ENCODE results near the gene PRTFDC1. TPM values are rescaled to one million over a fixed set of nuclear protein-coding genes. Genes with fewer than 3 reads are reported as not detected.

The PRTFDC1 gene
- total RNA-seq, 1 donor from 2014 or later: 1.5 TPM

- no peak for DNase-seq
- no peak overlapping the region for H3K27ac ChIP-seq (replicated peaks)
- intact Hi-C loops (cut with micrococcal nuclease): no loop called here
- no peaks in the 10 kb centered on the region for H3K27me3 ChIP-seq (ENCODE audit: low read depth)
- no peaks in the 10 kb centered on the region for H3K4me1 ChIP-seq
- no peaks in the 10 kb centered on the region for H3K9me3 ChIP-seq (replicated peaks)
- H3K4me3 ChIP-seq: no peak overlapping the region
- TF ChIP-seq, protein P1, sequence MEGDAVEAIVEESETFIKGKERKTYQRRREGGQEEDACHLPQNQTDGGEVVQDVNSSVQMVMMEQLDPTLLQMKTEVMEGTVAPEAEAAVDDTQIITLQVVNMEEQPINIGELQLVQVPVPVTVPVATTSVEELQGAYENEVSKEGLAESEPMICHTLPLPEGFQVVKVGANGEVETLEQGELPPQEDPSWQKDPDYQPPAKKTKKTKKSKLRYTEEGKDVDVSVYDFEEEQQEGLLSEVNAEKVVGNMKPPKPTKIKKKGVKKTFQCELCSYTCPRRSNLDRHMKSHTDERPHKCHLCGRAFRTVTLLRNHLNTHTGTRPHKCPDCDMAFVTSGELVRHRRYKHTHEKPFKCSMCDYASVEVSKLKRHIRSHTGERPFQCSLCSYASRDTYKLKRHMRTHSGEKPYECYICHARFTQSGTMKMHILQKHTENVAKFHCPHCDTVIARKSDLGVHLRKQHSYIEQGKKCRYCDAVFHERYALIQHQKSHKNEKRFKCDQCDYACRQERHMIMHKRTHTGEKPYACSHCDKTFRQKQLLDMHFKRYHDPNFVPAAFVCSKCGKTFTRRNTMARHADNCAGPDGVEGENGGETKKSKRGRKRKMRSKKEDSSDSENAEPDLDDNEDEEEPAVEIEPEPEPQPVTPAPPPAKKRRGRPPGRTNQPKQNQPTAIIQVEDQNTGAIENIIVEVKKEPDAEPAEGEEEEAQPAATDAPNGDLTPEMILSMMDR (IDR thresholded peaks at IDR 0.05; ENCODE audit: borderline replicate concordance): no peak
- no peaks in the 10 kb centered on the region for H3K36me3 ChIP-seq
Measured at GRCh38 chr10:24938525-24938924, 13.9 kb downstream of the PRTFDC1 start.

DNA sequence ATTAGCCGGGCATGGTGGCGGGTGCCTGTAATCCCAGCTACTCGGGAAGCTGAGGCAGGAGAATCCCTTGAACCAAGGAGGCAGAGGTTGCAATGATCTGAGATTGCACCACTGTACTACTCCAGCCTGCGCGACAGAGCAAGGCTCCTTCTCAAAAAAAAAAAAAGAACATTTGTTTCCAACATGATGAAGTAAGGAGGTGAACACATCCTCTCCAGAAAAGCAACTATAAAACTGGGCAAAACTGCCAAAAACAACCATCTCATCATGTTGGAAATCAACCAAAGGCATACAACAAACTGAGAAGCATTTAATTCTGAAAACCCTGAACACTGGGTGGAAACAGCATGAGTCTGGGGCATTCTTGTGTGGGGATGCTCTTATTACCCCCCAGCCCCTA is 14.3 kb downstream of the PRTFDC1 start:
- Histone ChIP-seq H3K4me3 (no peak overlapping the region), H3K36me3 (no peaks in the 10 kb centered on the region), H3K9me3 (replicated peaks) (no peaks in the 10 kb centered on the region), H3K27ac (replicated peaks) (no peak overlapping the region), H3K27me3 (ENCODE audit: low read depth) (no peaks in the 10 kb centered on the region), H3K4me1 (no peaks in the 10 kb centered on the region)
- TF ChIP-seq, protein P1 (IDR thresholded peaks at IDR 0.05; ENCODE audit: borderline replicate concordance): no peak
- DNase-seq: no peak
- intact Hi-C loops (cut with micrococcal nuclease): no loop called here

GRCh38 chr10:24935504-24936292 is 16.7 kb downstream of the PRTFDC1 start:
- Histone ChIP-seq H3K27me3 (ENCODE audit: low read depth) (no peaks in the 10 kb centered on the region), H3K27ac (replicated peaks) (no peak overlapping the region), H3K9me3 (replicated peaks) (no peaks in the 10 kb centered on the region), H3K36me3 (no peaks in the 10 kb centered on the region), H3K4me3 (no peak overlapping the region), H3K4me1 (no peaks in the 10 kb centered on the region)
- TF ChIP-seq, protein P1 (IDR thresholded peaks at IDR 0.05; ENCODE audit: borderline replicate concordance): no peak
- no peak for DNase-seq
- intact Hi-C loops (cut with micrococcal nuclease): no loop called here

- H3K4me1 ChIP-seq: peaks cover 13% of the 10 kb centered on the region
- TF ChIP-seq, protein P1 (IDR thresholded peaks at IDR 0.05; ENCODE audit: borderline replicate concordance): no peak
- no peak for DNase-seq
- no peaks in the 10 kb centered on the region for H3K36me3 ChIP-seq
- no peaks in the 10 kb centered on the region for H3K27me3 ChIP-seq (ENCODE audit: low read depth)
- no peak overlapping the region for H3K27ac ChIP-seq (replicated peaks)
- intact Hi-C loops (cut with micrococcal nuclease): no loop called here
- no peak overlapping the region for H3K4me3 ChIP-seq
- no peaks in the 10 kb centered on the region for H3K9me3 ChIP-seq (replicated peaks)
Measured at GRCh38 chr10:24931236-24931635, 21.2 kb downstream of the PRTFDC1 start.

DNA sequence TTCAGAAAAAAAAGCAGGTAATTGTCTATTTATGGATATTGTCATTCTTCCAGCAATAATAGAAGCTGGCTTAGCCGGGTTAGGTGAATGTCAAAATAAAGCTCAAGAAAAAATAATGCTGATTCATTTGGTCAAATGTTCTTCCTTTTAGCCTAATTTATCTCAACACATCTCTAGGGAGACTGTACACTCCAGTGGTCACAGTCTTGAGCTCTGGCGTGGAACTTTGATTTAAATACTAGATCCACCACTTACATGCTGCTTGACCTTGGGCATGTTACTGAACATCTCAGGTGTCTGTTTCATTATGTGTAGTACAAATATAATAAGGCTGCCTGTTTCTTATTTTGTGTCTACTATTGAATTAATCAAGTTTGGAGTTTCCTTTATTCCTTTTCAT is 22.0 kb downstream of the PRTFDC1 start:
- intact Hi-C loops (cut with micrococcal nuclease): no loop called here
- Histone ChIP-seq H3K9me3 (replicated peaks) (no peaks in the 10 kb centered on the region), H3K27me3 (ENCODE audit: low read depth) (no peaks in the 10 kb centered on the region), H3K27ac (replicated peaks) (peak overlapping the region; percentile 34), H3K4me1 (peaks cover 13% of the 10 kb centered on the region), H3K4me3 (no peak overlapping the region), H3K36me3 (no peaks in the 10 kb centered on the region)
- DNase-seq: no peak
- TF ChIP-seq, protein P1 (IDR thresholded peaks at IDR 0.05; ENCODE audit: borderline replicate concordance): no peak
